HG02884 (cell line): Measurements from ENCODE around the gene DNAJC6.
A peak's percentile ranks its signal among the peaks of the same experiment; 100 is the strongest.
"Not testable (repeated sequence)": the region's sequence is repeated elsewhere in the genome, so short reads cannot be mapped to it uniquely, and the experiment has no call there.

Experiments
- ATAC-seq: cut with Tn5 transposase; IDR thresholded peaks from one replicate; pipeline ENCODE4 v1.9.1; 2021; ENCODE audit warnings: mild to moderate bottlenecking, moderate library complexity; ENCODE audit not compliant: unreplicated experiment

DNAJC6 gene

GRCh38 chr1:65425006-65425405 lies 115.7 kb downstream of the DNAJC6 start:
- no peak for ATAC-seq

- no peak for ATAC-seq
Observed at GRCh38 chr1:65425697-65426096, 116.4 kb downstream of the DNAJC6 start.

DNA sequence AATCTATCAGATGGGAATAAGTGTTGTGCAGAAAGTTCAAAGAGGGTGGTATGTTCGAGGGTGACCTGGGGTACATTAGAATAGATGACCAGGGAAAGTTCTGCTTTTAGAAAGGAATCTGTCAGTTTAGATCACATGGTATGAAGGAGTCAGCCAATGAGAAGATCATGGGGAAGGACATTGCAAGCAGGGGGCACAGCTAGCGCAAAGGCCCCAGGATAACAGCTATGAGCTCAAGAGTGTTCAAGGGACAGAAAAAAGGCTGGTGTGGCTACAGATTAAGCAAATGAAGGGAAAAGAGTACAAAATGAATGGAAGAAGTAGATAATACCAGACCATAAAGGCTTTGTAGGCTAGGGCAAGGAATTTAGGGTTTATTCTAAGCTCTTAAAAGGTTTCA lies 119.7 kb downstream of the DNAJC6 start:
- no peak for ATAC-seq

DNA sequence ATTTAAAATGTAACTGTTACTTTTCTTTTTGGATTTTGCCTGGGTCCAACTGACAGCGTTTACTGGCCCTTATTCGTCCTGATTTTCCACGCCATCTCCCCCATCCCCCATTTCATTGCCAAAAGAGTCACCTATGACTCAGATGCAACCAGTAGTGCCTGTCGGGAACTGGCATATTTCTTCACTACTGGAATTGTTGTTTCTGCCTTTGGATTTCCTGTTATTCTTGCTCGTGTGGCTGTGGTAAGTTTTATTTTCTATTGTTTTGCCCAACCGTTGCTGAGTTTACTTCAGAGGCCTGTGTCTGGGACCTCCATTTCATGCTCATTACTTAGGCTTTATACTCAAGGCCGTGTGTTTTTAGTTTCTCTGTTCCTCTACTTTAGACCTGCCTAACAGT lies 120.5 kb downstream of the DNAJC6 start:
- no peak for ATAC-seq

DNA sequence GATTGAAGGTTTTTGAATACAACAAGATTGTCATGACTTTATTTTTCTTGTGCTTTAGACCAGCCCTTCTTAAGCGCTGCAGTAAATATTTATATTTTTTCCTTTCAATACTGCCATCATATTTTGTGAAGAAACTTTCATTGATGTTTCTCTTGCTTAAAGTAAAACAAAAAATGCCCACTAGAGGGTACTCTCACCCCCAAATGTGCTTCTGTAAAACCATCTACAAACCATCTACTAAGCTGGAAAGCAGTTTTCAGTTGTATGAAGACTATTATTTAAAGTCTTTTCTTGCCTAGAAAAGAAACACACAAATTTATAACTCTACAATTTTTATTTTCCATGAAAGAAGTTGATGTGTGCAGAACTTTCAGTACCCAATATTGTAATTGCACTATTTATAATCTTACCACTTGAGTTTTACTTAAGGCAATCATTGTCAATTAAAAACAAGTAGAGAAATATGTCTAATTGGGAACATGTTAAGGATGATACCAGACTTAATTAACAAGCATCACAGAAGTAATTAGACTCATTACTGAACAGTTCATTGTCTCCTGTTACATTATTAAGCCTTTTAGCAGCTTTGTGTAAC lies 121.9 kb downstream of the DNAJC6 start:
- peak; percentile 73 for ATAC-seq

DNA sequence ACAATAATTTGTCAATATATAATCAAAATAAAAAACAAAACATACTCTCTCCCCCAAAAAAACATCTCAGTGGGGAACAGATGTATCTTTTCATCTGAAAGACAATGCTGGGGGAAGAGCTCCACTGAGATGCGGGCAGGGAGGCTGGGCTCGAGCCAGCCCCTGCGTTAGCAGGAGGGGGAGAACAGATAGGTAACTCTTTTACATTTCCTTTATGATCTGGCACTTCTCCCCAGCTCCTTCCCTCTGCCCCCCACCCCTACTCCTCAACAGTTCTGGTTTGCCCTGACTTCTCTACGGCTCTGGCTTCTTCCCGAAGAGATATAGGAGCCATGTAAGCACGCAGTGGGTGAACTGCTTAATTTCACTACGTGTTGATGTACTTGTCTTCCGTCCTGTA lies 123.6 kb downstream of the DNAJC6 start:
- no peak for ATAC-seq

GRCh38 chr1:65434255-65434654 lies 124.9 kb downstream of the DNAJC6 start:
- ATAC-seq: no peak

GRCh38 chr1:65434760-65435159 lies 125.4 kb downstream of the DNAJC6 start:
- ATAC-seq: no peak

GRCh38 chr1:65435987-65436386 lies 126.6 kb downstream of the DNAJC6 start:
- no peak for ATAC-seq

- ATAC-seq: no peak
Observed at GRCh38 chr1:65437616-65438015, 128.3 kb downstream of the DNAJC6 start.

- no peak for ATAC-seq
Observed at GRCh38 chr1:65440322-65440900, 131.1 kb downstream of the DNAJC6 start.

GRCh38 chr1:65440915-65441314 lies 131.6 kb downstream of the DNAJC6 start:
- no peak for ATAC-seq

GRCh38 chr1:65441464-65441863 lies 132.1 kb downstream of the DNAJC6 start:
- no peak for ATAC-seq

- ATAC-seq: no peak
Observed at GRCh38 chr1:65442442-65442841, 133.1 kb downstream of the DNAJC6 start.

- no peak for ATAC-seq
Observed at GRCh38 chr1:65443647-65444046, 134.3 kb downstream of the DNAJC6 start.

GRCh38 chr1:65444128-65444640 lies 134.8 kb downstream of the DNAJC6 start:
- no peak for ATAC-seq

DNA sequence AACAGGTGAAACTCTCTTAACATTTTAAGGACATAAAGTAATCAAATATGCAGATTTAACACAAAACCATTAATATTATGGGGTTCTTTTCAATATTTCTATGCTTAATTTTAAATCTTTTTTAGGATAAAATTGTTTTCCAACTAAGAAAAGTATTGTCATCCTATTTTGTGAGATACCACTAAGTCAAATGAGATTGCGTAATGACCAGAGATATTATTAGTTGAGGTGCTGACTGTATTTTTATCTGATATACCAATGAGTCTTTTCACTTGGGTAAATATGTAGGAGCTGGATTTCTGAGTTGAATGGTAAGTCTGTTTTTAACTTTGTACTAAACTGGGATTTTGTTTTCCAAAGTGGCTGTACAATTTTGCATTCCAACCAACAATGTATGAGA lies 136.5 kb downstream of the DNAJC6 start:
- ATAC-seq: no peak

GRCh38 chr1:65449214-65449823 lies 140.0 kb downstream of the DNAJC6 start:
- no peak for ATAC-seq

DNA sequence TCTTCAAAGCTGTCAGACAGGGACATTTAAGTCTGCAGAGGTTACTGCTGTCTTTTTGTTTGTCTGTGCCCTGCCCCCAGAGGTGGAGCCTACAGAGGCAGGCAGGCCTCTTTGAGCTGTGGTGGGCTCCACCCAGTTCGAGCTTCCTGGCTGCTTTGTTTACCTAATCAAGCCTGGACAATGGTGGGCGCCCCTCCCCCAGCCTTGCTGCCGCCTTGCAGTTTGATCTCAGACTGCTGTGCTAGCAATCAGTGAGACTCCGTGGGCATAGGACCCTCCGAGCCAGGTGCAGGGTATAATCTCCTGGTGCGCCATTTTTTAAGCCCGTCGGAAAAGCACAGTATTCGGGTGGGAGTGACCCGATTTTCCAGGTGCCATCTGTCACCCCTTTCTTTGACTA lies 146.3 kb downstream of the DNAJC6 start:
- not testable (repeated sequence) for ATAC-seq

DNA sequence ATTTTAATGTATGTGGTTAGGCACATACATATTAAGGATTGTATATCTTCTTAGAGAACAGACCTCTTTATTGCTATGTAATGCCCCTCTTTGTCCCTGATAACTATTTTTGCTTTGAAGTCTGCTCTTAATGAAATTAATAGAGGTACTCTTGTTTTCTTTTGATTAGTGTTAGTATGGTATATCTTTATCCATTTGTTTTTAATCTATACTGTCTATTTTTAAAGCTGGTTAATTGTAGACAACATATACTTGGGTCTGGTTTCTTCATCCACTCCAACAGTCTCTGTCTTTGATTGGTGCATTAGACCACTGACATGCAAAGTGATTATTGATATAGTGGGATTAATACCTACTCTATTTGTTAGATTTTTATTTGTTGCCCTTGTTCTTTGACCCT lies 147.1 kb downstream of the DNAJC6 start:
- ATAC-seq: no peak

DNA sequence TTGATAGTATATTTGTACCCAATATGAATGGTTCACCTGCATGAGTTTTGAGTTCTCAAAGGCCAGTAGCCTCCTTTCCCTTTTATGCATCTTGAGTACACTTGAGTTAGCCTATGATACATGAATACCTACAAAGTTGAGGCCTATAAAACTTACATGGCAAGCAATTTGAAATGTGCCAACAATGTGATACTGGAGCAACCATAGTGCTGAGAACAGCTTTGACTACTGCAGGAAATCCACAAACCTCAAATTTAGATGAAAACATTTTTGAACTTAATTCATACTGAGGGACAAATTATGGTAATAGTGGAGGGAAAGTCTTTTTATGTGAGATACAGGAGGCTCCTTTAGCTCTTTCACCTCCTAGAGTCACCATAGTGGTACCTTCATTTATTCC lies 148.5 kb downstream of the DNAJC6 start:
- no peak for ATAC-seq

DNA sequence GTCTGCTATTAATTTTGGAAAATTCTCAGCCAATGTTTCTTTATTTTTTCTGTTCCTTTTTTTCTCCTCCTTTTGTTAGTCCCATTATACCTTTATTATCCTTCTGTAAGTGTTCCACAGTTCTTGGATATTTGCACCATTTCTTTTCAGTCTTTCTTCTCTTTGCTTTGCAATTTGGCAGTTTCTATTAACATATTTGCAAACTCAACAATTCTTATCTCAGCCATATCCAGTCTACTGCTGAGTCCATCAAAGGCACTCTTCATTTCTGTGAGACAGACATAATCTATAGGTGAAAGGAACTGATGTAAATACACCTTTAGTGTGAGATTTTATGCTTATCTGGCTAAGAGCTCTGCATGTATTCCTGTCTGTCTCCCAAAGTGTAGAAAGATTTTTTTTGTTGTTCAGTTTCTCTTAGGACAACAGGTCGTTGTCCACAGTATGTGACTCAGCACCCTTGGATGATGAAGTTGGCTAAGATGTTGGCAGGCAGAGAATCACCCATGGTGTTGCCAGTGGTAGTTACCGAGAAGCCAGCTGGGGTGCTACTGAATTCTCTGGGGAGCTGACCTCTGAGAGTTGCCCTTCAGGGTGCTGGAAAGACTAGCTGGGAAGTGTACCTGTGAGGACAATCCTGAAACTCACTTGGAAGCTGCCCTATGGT lies 149.5 kb downstream of the DNAJC6 start:
- ATAC-seq: peak; percentile 17
